Neural cell (in vitro differentiated cells): ENCODE results near the gene NOL4L.

Experiments
- EP300 ChIP-seq: fragments of 450-650 bp; conservative IDR thresholded peaks from 2 replicates; pipeline ENCODE4 v1.6.1; 2014; ENCODE audit warnings: antibody characterized with exemption, mild to moderate bottlenecking, moderate library complexity; ENCODE audit not compliant: poor library complexity, severe bottlenecking
- EZH2 ChIP-seq: fragments of 200-600, 300-800 bp; shearing (Covaris generic), sonication (generic); IDR thresholded peaks from 2 replicates; pipeline ENCODE4 v1.6.1; 2014; ENCODE audit warnings: antibody characterized with exemption, low read length, borderline replicate concordance, mild to moderate bottlenecking; ENCODE audit not compliant: insufficient read depth, poor library complexity, severe bottlenecking
- MXI1 ChIP-seq: fragments of 450-650 bp; conservative IDR thresholded peaks from 2 replicates; pipeline ENCODE4 v1.6.1; 2014; ENCODE audit warnings: antibody characterized with exemption, mild to moderate bottlenecking; ENCODE audit not compliant: poor library complexity, severe bottlenecking
- POLR2AphosphoS5 ChIP-seq: IDR thresholded peaks from 2 replicates; pipeline ENCODE4 v1.6.1; 2012
- RAD21 ChIP-seq: fragments of 450-650 bp; conservative IDR thresholded peaks from 2 replicates; pipeline ENCODE4 v1.6.1; 2014; ENCODE audit warnings: antibody characterized with exemption, mild to moderate bottlenecking, moderate library complexity
- TAF1 ChIP-seq: IDR thresholded peaks from 2 replicates; pipeline ENCODE4 v1.6.1; 2012; ENCODE audit warnings: low read depth
- TF ChIP-seq, protein P1 (sequence below): fragments of 450-650 bp; IDR thresholded peaks from 2 replicates; pipeline ENCODE4 v1.5.1; 2014; ENCODE audit warnings: antibody characterized with exemption, mild to moderate bottlenecking, moderate library complexity; ENCODE audit not compliant: poor library complexity, severe bottlenecking
- TF ChIP-seq, protein P2 (sequence below): IDR thresholded peaks from 2 replicates; pipeline ENCODE4 v1.6.1; 2012; ENCODE audit warnings: borderline replicate concordance

GRCh38 chr20:32559753-32560380 is 25.3 kb downstream of the NOL4L start:
- TF ChIP-seq, protein P1, sequence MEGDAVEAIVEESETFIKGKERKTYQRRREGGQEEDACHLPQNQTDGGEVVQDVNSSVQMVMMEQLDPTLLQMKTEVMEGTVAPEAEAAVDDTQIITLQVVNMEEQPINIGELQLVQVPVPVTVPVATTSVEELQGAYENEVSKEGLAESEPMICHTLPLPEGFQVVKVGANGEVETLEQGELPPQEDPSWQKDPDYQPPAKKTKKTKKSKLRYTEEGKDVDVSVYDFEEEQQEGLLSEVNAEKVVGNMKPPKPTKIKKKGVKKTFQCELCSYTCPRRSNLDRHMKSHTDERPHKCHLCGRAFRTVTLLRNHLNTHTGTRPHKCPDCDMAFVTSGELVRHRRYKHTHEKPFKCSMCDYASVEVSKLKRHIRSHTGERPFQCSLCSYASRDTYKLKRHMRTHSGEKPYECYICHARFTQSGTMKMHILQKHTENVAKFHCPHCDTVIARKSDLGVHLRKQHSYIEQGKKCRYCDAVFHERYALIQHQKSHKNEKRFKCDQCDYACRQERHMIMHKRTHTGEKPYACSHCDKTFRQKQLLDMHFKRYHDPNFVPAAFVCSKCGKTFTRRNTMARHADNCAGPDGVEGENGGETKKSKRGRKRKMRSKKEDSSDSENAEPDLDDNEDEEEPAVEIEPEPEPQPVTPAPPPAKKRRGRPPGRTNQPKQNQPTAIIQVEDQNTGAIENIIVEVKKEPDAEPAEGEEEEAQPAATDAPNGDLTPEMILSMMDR, result no peak
- TF ChIP-seq POLR2AphosphoS5 (no peak), TAF1 (no peak), EZH2 (no peak), EP300 (no peak), MXI1 (no peak), RAD21 (no peak)
- TF ChIP-seq, protein P2, sequence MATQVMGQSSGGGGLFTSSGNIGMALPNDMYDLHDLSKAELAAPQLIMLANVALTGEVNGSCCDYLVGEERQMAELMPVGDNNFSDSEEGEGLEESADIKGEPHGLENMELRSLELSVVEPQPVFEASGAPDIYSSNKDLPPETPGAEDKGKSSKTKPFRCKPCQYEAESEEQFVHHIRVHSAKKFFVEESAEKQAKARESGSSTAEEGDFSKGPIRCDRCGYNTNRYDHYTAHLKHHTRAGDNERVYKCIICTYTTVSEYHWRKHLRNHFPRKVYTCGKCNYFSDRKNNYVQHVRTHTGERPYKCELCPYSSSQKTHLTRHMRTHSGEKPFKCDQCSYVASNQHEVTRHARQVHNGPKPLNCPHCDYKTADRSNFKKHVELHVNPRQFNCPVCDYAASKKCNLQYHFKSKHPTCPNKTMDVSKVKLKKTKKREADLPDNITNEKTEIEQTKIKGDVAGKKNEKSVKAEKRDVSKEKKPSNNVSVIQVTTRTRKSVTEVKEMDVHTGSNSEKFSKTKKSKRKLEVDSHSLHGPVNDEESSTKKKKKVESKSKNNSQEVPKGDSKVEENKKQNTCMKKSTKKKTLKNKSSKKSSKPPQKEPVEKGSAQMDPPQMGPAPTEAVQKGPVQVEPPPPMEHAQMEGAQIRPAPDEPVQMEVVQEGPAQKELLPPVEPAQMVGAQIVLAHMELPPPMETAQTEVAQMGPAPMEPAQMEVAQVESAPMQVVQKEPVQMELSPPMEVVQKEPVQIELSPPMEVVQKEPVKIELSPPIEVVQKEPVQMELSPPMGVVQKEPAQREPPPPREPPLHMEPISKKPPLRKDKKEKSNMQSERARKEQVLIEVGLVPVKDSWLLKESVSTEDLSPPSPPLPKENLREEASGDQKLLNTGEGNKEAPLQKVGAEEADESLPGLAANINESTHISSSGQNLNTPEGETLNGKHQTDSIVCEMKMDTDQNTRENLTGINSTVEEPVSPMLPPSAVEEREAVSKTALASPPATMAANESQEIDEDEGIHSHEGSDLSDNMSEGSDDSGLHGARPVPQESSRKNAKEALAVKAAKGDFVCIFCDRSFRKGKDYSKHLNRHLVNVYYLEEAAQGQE, result no peak
